NT2/D1 (cell line): Measurements from ENCODE around the gene SPHK1.
"Not testable (repeated sequence)": the region's sequence is repeated elsewhere in the genome, so short reads cannot be mapped to it uniquely, and the experiment has no call there.

Experiments
- DNase-seq: peaks from one replicate; pipeline ENCODE4 v3.0.0-alpha.2; 2011; ENCODE audit warnings: low read depth, low spot score
- H3K27me3 ChIP-seq: 2 replicates; pipeline ENCODE4 v1.6.0; 2011; ENCODE audit warnings: mild to moderate bottlenecking; ENCODE audit not compliant: insufficient read length, insufficient read depth
- H3K36me3 ChIP-seq: 2 replicates; pipeline ENCODE4 v1.6.1; 2011; ENCODE audit warnings: mild to moderate bottlenecking, low read length, mixed read lengths; ENCODE audit not compliant: insufficient read depth, insufficient read length
- H3K4me1 ChIP-seq: 2 replicates; pipeline ENCODE4 v1.5.1; 2011; ENCODE audit not compliant: insufficient read depth, insufficient read length
- H3K4me3 ChIP-seq: 2 replicates; pipeline ENCODE4 v1.5.1; 2011; ENCODE audit warnings: low read depth; ENCODE audit not compliant: insufficient read length
- H3K9ac ChIP-seq: 2 replicates; pipeline ENCODE4 v1.6.0; 2011; ENCODE audit warnings: low read depth; ENCODE audit not compliant: insufficient read length
- H3K9me3 ChIP-seq: 2 replicates; pipeline ENCODE4 v1.5.1; 2011; ENCODE audit warnings: mild to moderate bottlenecking, low read length; ENCODE audit not compliant: insufficient read depth
- SUZ12 ChIP-seq: IDR thresholded peaks from 2 replicates; pipeline ENCODE4 v1.6.1; 2011; ENCODE audit not compliant: insufficient read length, insufficient read depth; ENCODE audit errors: extremely low read depth
- YY1 ChIP-seq: IDR thresholded peaks from 2 replicates; pipeline ENCODE4 v1.6.1; 2011; ENCODE audit not compliant: insufficient read length, insufficient read depth
- ZNF274 ChIP-seq: IDR thresholded peaks from 2 replicates; pipeline ENCODE4 v1.6.1; 2011; ENCODE audit warnings: mild to moderate bottlenecking, low read depth, low read length

SPHK1 gene

DNA sequence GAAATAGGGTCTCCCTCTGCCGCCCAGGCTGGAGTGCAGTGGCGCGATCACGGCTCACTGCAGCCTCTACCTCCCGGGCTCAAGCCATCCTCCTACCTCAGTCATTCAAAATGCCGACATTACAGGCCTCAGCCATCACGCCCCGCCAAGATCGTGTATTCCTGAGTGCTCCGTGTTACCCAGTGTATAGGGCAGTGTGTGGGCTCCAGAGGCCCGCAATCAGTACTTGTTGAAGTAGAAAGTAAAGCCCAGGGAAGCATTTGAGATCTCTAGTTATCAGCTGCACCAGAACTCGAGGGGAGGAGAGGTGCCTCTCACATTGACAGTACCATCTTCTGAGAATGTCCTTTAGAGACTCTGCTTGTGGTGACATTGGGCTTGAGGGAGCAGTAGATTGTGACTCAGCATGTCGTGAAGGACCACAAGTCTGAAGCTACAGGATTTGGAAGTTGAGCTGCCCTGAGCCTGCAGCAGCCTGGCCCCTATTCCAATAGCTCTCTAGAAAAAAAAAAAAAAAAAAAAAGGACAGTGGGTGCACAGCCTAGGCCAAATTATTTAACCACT, 29.6 kb upstream of the SPHK1 start:
- DNase-seq, result no peak
- H3K9ac ChIP-seq, result no peak overlapping the region
- H3K4me3 ChIP-seq, result no peak overlapping the region
- H3K27me3 ChIP-seq, result peaks cover 5% of the 10 kb centered on the region
- TF ChIP-seq YY1 (no peak), ZNF274 (no peak), SUZ12 (no peak)
- H3K36me3 ChIP-seq, result no peaks in the 10 kb centered on the region
- no peaks in the 10 kb centered on the region for H3K4me1 ChIP-seq
- no peaks in the 10 kb centered on the region for H3K9me3 ChIP-seq

- no peak overlapping the region for H3K9ac ChIP-seq
- no peaks in the 10 kb centered on the region for H3K36me3 ChIP-seq
- no peaks in the 10 kb centered on the region for H3K9me3 ChIP-seq
- no peak for DNase-seq
- H3K4me3 ChIP-seq, result no peak overlapping the region
- TF ChIP-seq ZNF274 (no peak), SUZ12 (no peak), YY1 (no peak)
- no peaks in the 10 kb centered on the region for H3K4me1 ChIP-seq
- H3K27me3 ChIP-seq, result peaks cover 5% of the 10 kb centered on the region
Observed at GRCh38 chr17:76356803-76357456, 27.5 kb upstream of the SPHK1 start.

- Histone ChIP-seq H3K27me3 (peaks cover 4% of the 10 kb centered on the region), H3K9me3 (no peaks in the 10 kb centered on the region), H3K36me3 (no peaks in the 10 kb centered on the region), H3K4me3 (no peak overlapping the region), H3K4me1 (no peaks in the 10 kb centered on the region), H3K9ac (no peak overlapping the region)
- no peak for TF ChIP-seq YY1
- no peak for TF ChIP-seq SUZ12
- no peak for TF ChIP-seq ZNF274
- DNase-seq, result no peak
Observed at GRCh38 chr17:76357597-76358158, 26.7 kb upstream of the SPHK1 start.

DNA sequence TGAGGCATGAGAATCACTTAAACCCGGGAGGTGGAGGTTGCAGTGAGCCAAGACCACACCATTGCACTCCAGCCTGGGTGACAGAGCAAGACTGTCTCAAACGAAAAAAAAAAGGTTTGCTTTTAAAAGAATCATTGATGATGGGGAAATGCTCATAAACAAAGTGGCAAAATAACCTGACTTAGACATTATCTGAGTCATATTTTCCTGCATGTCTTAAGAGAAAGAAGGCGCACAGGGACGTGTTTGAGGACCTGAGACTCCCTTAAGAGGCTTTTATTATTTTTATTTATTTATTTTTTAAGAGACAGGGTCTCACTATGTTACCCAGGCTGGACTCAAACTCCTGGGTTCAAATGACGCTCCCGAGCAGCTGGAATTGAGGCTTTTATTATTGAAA, 25.0 kb upstream of the SPHK1 start:
- H3K36me3 ChIP-seq, result no peaks in the 10 kb centered on the region
- H3K4me3 ChIP-seq, result no peak overlapping the region
- no peak overlapping the region for H3K9ac ChIP-seq
- DNase-seq, result no peak
- TF ChIP-seq ZNF274 (no peak), SUZ12 (no peak), YY1 (no peak)
- H3K27me3 ChIP-seq, result no peaks in the 10 kb centered on the region
- H3K9me3 ChIP-seq, result no peaks in the 10 kb centered on the region
- H3K4me1 ChIP-seq, result no peaks in the 10 kb centered on the region

GRCh38 chr17:76359776-76360175, 24.6 kb upstream of the SPHK1 start:
- H3K9me3 ChIP-seq, H3K36me3 ChIP-seq, H3K27me3 ChIP-seq, H3K4me1 ChIP-seq, H3K9ac ChIP-seq, H3K4me3 ChIP-seq, DNase-seq: not testable (repeated sequence)

GRCh38 chr17:76360461-76360860, 23.9 kb upstream of the SPHK1 start:
- H3K27me3 ChIP-seq, result no peaks in the 10 kb centered on the region
- TF ChIP-seq YY1, result no peak
- TF ChIP-seq ZNF274, result no peak
- no peak for TF ChIP-seq SUZ12

GRCh38 chr17:76363107-76363842, 21.1 kb upstream of the SPHK1 start:
- Histone ChIP-seq H3K4me3 (no peak overlapping the region), H3K4me1 (peaks cover 10% of the 10 kb centered on the region), H3K9ac (no peak overlapping the region), H3K9me3 (peaks cover 13% of the 10 kb centered on the region; the same call in 1 of the 2 replicates), H3K27me3 (no peaks in the 10 kb centered on the region), H3K36me3 (no peaks in the 10 kb centered on the region)
- TF ChIP-seq SUZ12, result no peak
- TF ChIP-seq ZNF274, result no peak
- TF ChIP-seq YY1, result no peak
- DNase-seq, result no peak

More at GRCh38 chr17:76360461-76360860, 23.9 kb upstream of the SPHK1 start:
- no peak overlapping the region for H3K4me3 ChIP-seq
- peaks cover 4% of the 10 kb centered on the region for H3K4me1 ChIP-seq
- no peak for DNase-seq
- H3K9ac ChIP-seq, result no peak overlapping the region
- no peaks in the 10 kb centered on the region for H3K36me3 ChIP-seq
- H3K9me3 ChIP-seq, result no peaks in the 10 kb centered on the region
